ENCODE measurements around the gene SOX12.
"Not testable (repeated sequence)": the region's sequence is repeated elsewhere in the genome, so short reads cannot be mapped to it uniquely, and the experiment has no call there.

Gene SOX12

GRCh38 chr20:363319-364078 lies 38.1 kb downstream of the SOX12 start:
- DNase-seq, result no peak

- no peak for DNase-seq
Measured at GRCh38 chr20:364905-365794, 39.8 kb downstream of the SOX12 start.

- no peak for DNase-seq
Measured at GRCh38 chr20:366041-366718, 40.8 kb downstream of the SOX12 start.

GRCh38 chr20:366719-367485 lies 41.5 kb downstream of the SOX12 start:
- no peak for DNase-seq

- no peak for DNase-seq
Measured at GRCh38 chr20:367486-367887, 42.1 kb downstream of the SOX12 start.

GRCh38 chr20:368915-369314 lies 43.6 kb downstream of the SOX12 start:
- no peak for DNase-seq

GRCh38 chr20:370151-370600 lies 44.8 kb downstream of the SOX12 start:
- DNase-seq, result no peak

- no peak for DNase-seq
Measured at GRCh38 chr20:370977-371754, 45.8 kb downstream of the SOX12 start.

GRCh38 chr20:371755-372542 lies 46.6 kb downstream of the SOX12 start:
- DNase-seq, result peak; percentile 56

GRCh38 chr20:372543-373082 lies 47.3 kb downstream of the SOX12 start:
- DNase-seq, result not testable (repeated sequence)

GRCh38 chr20:373171-373890 lies 48.0 kb downstream of the SOX12 start:
- DNase-seq, result peak; percentile 54

GRCh38 chr20:375265-375889 lies 50.0 kb downstream of the SOX12 start:
- no peak for DNase-seq

GRCh38 chr20:376089-376488 lies 50.7 kb downstream of the SOX12 start:
- no peak for DNase-seq

GRCh38 chr20:376750-377149 lies 51.4 kb downstream of the SOX12 start:
- DNase-seq, result peak; percentile 87

- not testable (repeated sequence) for DNase-seq
Measured at GRCh38 chr20:377578-377977, 52.2 kb downstream of the SOX12 start.

- DNase-seq, result no peak
Measured at GRCh38 chr20:378961-379336, 53.6 kb downstream of the SOX12 start.

All from NCI-H82 (cell line).